Astrocyte (in vitro differentiated cells and primary cell): Measurements from ENCODE around the gene SLC47A2. TPM values are rescaled to one million over a fixed set of nuclear protein-coding genes. Genes with fewer than 3 reads are reported as not detected.

Source experiments
- DNase-seq: peaks from one replicate; pipeline ENCODE4 v3.0.0-alpha.2; 2010; ENCODE audit warnings: low read depth
- FAIRE-seq: peaks from 2 replicates; lab custom pipeline; 2011; peaks lifted over from hg19 to GRCh38; lab: Jason Lieb, UNC
- H2AFZ ChIP-seq: 2 replicates; pipeline ENCODE4 v1.6.0; 2012; ENCODE audit warnings: low read depth, low read length, inconsistent platforms
- H3K27ac ChIP-seq: 2 replicates; pipeline ENCODE4 v1.5.1; 2011; ENCODE audit warnings: low read depth, low read length, inconsistent platforms
- H3K27me3 ChIP-seq: 2 replicates; pipeline ENCODE4 v1.6.0; 2011; ENCODE audit warnings: low read length, inconsistent platforms; ENCODE audit not compliant: insufficient read depth
- H3K36me3 ChIP-seq: 2 replicates; pipeline ENCODE4 v1.5.1; 2011; ENCODE audit warnings: low read length, inconsistent platforms; ENCODE audit not compliant: insufficient read depth
- H3K4me1 ChIP-seq: 2 replicates; pipeline ENCODE4 v1.5.1; 2011; ENCODE audit warnings: low read length, inconsistent platforms; ENCODE audit not compliant: insufficient read depth
- H3K4me2 ChIP-seq: 2 replicates; pipeline ENCODE4 v1.6.0; 2012; ENCODE audit warnings: low read length, inconsistent platforms
- H3K4me3 ChIP-seq: 2 replicates; pipeline ENCODE4 v1.5.1; 2011; ENCODE audit warnings: low read depth, mild to moderate bottlenecking, low read length, inconsistent platforms; ENCODE audit not compliant: insufficient read depth
- H3K79me2 ChIP-seq: 2 replicates; pipeline ENCODE4 v1.6.0; 2012; ENCODE audit warnings: mild to moderate bottlenecking, low read length, inconsistent platforms; ENCODE audit not compliant: insufficient read depth
- H3K9ac ChIP-seq: 2 replicates; pipeline ENCODE4 v1.6.0; 2012; ENCODE audit warnings: mild to moderate bottlenecking, low read length, inconsistent platforms
- H3K9me3 ChIP-seq: 2 replicates; pipeline ENCODE4 v1.5.1; 2012; ENCODE audit warnings: low read depth, mild to moderate bottlenecking, low read length, inconsistent platforms; ENCODE audit not compliant: insufficient read depth
- H4K20me1 ChIP-seq: 2 replicates; pipeline ENCODE4 v1.6.0; 2012; ENCODE audit warnings: low read length, inconsistent platforms; ENCODE audit not compliant: insufficient read depth
- H3K27ac Mint-ChIP-seq: one replicate; pipeline ENCODE4 v1.8.0; 2021; ENCODE audit warnings: mild to moderate bottlenecking, mixed read lengths; ENCODE audit not compliant: unreplicated experiment
- H3K27me3 Mint-ChIP-seq: one replicate; pipeline ENCODE4 v1.8.0; 2021; ENCODE audit warnings: low read depth, mixed read lengths; ENCODE audit not compliant: unreplicated experiment
- H3K36me3 Mint-ChIP-seq: one replicate; pipeline ENCODE4 v1.8.0; 2021; ENCODE audit warnings: low read depth, mixed read lengths; ENCODE audit not compliant: unreplicated experiment
- H3K4me1 Mint-ChIP-seq: one replicate; pipeline ENCODE4 v1.8.0; 2021; ENCODE audit warnings: low read depth, mixed read lengths; ENCODE audit not compliant: unreplicated experiment
- H3K4me3 Mint-ChIP-seq: one replicate; pipeline ENCODE4 v1.8.0; 2021; ENCODE audit warnings: mild to moderate bottlenecking, moderate library complexity, mixed read lengths; ENCODE audit not compliant: unreplicated experiment
- H3K9me3 Mint-ChIP-seq: one replicate; pipeline ENCODE4 v1.8.0; 2021; ENCODE audit warnings: mild to moderate bottlenecking, mixed read lengths; ENCODE audit not compliant: unreplicated experiment
- EZH2 ChIP-seq: IDR thresholded peaks from 2 replicates; pipeline ENCODE4 v1.6.1; 2012; ENCODE audit warnings: mild to moderate bottlenecking, low read length, inconsistent platforms; ENCODE audit not compliant: insufficient read depth
- total RNA-seq: library from RNA; stranded (reverse); gene quantifications from 2 replicates; pipeline ENCODE4 v1.2.1, GENCODE V29; 2021
- TF ChIP-seq, protein P1 (sequence below): IDR thresholded peaks from 2 replicates; pipeline ENCODE4 v1.5.1; 2011; ENCODE audit warnings: low read depth, mild to moderate bottlenecking, inconsistent platforms, low read length, moderate library complexity; ENCODE audit not compliant: insufficient read depth

Gene SLC47A2
- total RNA-seq, 1 donor from 2014 or later, result not detected

DNA sequence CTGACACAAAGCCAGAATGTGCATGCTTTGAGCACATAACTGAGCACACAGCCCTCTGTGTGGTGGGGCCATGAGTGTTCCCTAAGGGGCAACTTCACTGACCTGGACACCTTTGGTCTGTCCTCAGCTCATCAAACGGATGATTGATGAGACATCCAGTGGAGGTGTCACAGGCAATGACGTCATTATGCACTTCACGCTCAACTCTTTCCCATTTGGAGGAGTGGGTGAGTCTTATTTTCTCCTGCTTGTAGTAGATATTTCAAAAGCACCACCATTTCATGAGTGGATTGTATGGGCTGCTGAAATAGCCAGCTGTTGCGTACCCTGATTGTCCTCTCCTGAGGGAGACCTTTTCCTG lies 51.6 kb downstream of the SLC47A2 start:
- Mint-ChIP-seq H3K27me3 (no peaks in the 10 kb centered on the region), H3K4me3 (no peak overlapping the region), H3K9me3 (no peaks in the 10 kb centered on the region), H3K27ac (no peak overlapping the region), H3K36me3 (peaks cover 8% of the 10 kb centered on the region), H3K4me1 (no peaks in the 10 kb centered on the region)
- no peak for DNase-seq
- Histone ChIP-seq H3K79me2 (no peaks in the 10 kb centered on the region), H3K4me3 (no peak overlapping the region), H4K20me1 (no peaks in the 10 kb centered on the region), H3K4me2 (no peak overlapping the region), H3K9ac (no peak overlapping the region), H3K27ac (no peak overlapping the region), H2AFZ (no peak overlapping the region), H3K9me3 (no peaks in the 10 kb centered on the region), H3K27me3 (no peaks in the 10 kb centered on the region), H3K4me1 (no peaks in the 10 kb centered on the region), H3K36me3 (no peaks in the 10 kb centered on the region)
- no peak for FAIRE-seq
- TF ChIP-seq EZH2, result no peak
- TF ChIP-seq, protein P1, sequence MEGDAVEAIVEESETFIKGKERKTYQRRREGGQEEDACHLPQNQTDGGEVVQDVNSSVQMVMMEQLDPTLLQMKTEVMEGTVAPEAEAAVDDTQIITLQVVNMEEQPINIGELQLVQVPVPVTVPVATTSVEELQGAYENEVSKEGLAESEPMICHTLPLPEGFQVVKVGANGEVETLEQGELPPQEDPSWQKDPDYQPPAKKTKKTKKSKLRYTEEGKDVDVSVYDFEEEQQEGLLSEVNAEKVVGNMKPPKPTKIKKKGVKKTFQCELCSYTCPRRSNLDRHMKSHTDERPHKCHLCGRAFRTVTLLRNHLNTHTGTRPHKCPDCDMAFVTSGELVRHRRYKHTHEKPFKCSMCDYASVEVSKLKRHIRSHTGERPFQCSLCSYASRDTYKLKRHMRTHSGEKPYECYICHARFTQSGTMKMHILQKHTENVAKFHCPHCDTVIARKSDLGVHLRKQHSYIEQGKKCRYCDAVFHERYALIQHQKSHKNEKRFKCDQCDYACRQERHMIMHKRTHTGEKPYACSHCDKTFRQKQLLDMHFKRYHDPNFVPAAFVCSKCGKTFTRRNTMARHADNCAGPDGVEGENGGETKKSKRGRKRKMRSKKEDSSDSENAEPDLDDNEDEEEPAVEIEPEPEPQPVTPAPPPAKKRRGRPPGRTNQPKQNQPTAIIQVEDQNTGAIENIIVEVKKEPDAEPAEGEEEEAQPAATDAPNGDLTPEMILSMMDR, result no peak

DNA sequence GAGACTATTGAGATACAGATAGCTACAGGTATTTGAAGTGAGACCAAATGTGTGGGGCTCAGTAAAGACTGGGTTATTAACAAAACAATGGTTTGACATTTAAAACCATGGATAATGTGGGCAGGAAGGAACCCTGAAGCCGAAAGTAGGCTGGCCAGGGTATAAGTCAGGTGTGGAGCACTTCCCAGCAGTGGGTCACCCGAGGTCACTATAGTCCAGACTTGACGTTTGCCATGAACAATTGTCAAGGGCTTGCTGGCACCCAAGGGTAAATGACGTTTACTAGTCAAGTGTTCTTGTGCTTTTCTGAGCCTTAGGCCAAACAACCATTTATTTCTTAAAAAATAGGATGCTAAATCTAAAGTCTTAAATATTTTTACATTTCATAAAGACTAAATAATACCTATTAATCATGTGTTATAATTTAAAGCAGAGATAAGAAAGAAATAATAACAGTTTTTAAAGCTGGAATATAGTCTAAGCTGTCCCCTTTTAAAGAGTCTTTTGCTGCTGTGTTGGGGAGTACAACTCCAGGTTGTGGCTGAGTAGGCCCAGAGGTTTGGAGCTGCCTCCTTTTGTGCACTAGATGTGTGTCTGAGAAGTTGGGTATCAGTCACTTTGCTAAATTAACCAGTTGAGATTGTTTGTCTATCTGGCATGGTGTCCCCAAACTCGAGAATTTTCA lies 52.1 kb downstream of the SLC47A2 start:
- Mint-ChIP-seq H3K4me1 (no peaks in the 10 kb centered on the region), H3K36me3 (peaks cover 8% of the 10 kb centered on the region), H3K9me3 (no peaks in the 10 kb centered on the region), H3K4me3 (no peak overlapping the region), H3K27me3 (no peaks in the 10 kb centered on the region), H3K27ac (no peak overlapping the region)
- H2AFZ ChIP-seq, result no peak overlapping the region
- TF ChIP-seq EZH2, result no peak
- TF ChIP-seq, protein P1, result no peak
- no peaks in the 10 kb centered on the region for H4K20me1 ChIP-seq
- no peak overlapping the region for H3K4me3 ChIP-seq
- no peaks in the 10 kb centered on the region for H3K9me3 ChIP-seq
- no peaks in the 10 kb centered on the region for H3K79me2 ChIP-seq
- H3K4me1 ChIP-seq, result no peaks in the 10 kb centered on the region
- FAIRE-seq (no peak), DNase-seq (no peak)
- H3K9ac ChIP-seq, result no peak overlapping the region
- no peaks in the 10 kb centered on the region for H3K27me3 ChIP-seq
- no peak overlapping the region for H3K27ac ChIP-seq
- H3K36me3 ChIP-seq, result no peaks in the 10 kb centered on the region
- H3K4me2 ChIP-seq, result no peak overlapping the region

DNA sequence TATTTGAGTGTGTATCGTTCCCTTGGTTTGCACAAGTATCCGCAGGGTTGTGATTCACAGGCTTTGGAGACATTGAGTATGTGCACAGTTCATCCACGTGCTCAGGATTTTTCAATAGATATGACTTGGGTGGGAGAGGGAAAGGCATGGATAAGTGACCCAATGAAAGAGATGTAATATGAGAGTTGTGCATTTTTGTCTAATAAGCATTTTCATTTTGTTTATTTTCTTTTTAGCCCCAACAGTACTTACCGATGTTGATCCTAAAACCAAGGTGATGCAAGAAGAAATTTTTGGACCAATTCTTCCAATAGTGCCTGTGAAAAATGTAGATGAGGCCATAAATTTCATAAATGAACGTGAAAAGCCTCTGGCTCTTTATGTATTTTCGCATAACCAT lies 53.3 kb downstream of the SLC47A2 start:
- Mint-ChIP-seq H3K27me3 (no peaks in the 10 kb centered on the region), H3K9me3 (no peaks in the 10 kb centered on the region), H3K4me3 (no peak overlapping the region), H3K36me3 (peaks cover 8% of the 10 kb centered on the region), H3K4me1 (no peaks in the 10 kb centered on the region), H3K27ac (no peak overlapping the region)
- no peak for TF ChIP-seq EZH2
- TF ChIP-seq, protein P1, result no peak
- H3K9me3 ChIP-seq, result no peaks in the 10 kb centered on the region
- no peak overlapping the region for H3K9ac ChIP-seq
- H3K4me1 ChIP-seq, result no peaks in the 10 kb centered on the region
- FAIRE-seq, result no peak
- H3K27ac ChIP-seq, result no peak overlapping the region
- H2AFZ ChIP-seq, result no peak overlapping the region
- H3K79me2 ChIP-seq, result no peaks in the 10 kb centered on the region
- DNase-seq, result no peak
- H3K4me3 ChIP-seq, result no peak overlapping the region
- no peak overlapping the region for H3K4me2 ChIP-seq
- H3K27me3 ChIP-seq, result no peaks in the 10 kb centered on the region
- no peaks in the 10 kb centered on the region for H3K36me3 ChIP-seq
- no peaks in the 10 kb centered on the region for H4K20me1 ChIP-seq
